PC-9 (cell line): ENCODE measurements around the gene LACRT. TPM values are rescaled to one million over a fixed set of nuclear protein-coding genes. Genes with fewer than 3 reads are reported as not detected.

Experiments
- BruUV-seq: library from RNA; stranded (reverse); fragments of 400-500 nt; replicated peaks from 2 replicates; lab custom pipeline; 2021; lab: Mats Ljungman, UMichigan
- CTCF ChIA-PET: fragments of 300-600 bp; sonication (Branson Sonifier 250); formaldehyde crosslinking; loops from one replicate; lab custom pipeline; 2022; ENCODE audit warnings: antibody characterized with exemption; lab: Charles Lee
- POLR2A ChIA-PET: fragments of 300-600 bp; sonication (Branson Sonifier 250); formaldehyde crosslinking; loops from one replicate; lab custom pipeline; 2022; ENCODE audit warnings: antibody characterized with exemption; ENCODE audit not compliant: unreplicated experiment; lab: Charles Lee
- DNase-seq, 2 experiments: peaks; one replicate each; pipeline versions ENCODE4 v3.0.0 to v3.0.0-alpha.2; 2015 to 2022; ENCODE audit warnings: mixed read lengths in 1 of 2
- H2AFZ ChIP-seq: fragments of 200-600 bp; sonication (generic); 2 replicates; pipeline ENCODE4 v1.8.1; 2017; ENCODE audit warnings: antibody characterized with exemption
- H3F3A ChIP-seq: fragments of 200-600 bp; sonication (generic); 2 replicates; pipeline ENCODE4 v1.8.1; 2017; ENCODE audit warnings: antibody characterized with exemption, mild to moderate bottlenecking, low read depth; ENCODE audit not compliant: insufficient read depth
- H3K27ac ChIP-seq: fragments of 200-600 bp; sonication (generic); 2 replicates; pipeline ENCODE4 v1.6.1; 2016; ENCODE audit warnings: mixed run types
- H3K27me3 ChIP-seq: fragments of 200-600 bp; sonication (generic); 2 replicates; pipeline ENCODE4 v1.6.1; 2016; ENCODE audit warnings: low read depth, mixed run types; ENCODE audit not compliant: insufficient read depth
- H3K36me3 ChIP-seq: fragments of 200-600 bp; sonication (generic); 2 replicates; pipeline ENCODE4 v1.6.1; 2016; ENCODE audit warnings: low read depth, mixed run types
- H3K4me1 ChIP-seq: fragments of 200-600 bp; sonication (generic); replicated peaks from 2 replicates; pipeline ENCODE4 v1.6.1; 2016; ENCODE audit warnings: mixed run types; ENCODE audit not compliant: insufficient read depth
- H3K4me2 ChIP-seq: fragments of 200-600 bp; sonication (generic); 2 replicates; pipeline ENCODE4 v1.6.1; 2017; ENCODE audit warnings: mixed run types
- H3K4me3 ChIP-seq: fragments of 200-600 bp; sonication (generic); 2 replicates; pipeline ENCODE4 v1.6.1; 2016; ENCODE audit warnings: mixed run types
- H3K79me2 ChIP-seq: fragments of 200-600 bp; sonication (generic); 2 replicates; pipeline ENCODE4 v1.6.1; 2017; ENCODE audit warnings: low read depth, mixed run types
- H3K9me2 ChIP-seq: fragments of 200-600 bp; sonication (generic); 2 replicates; pipeline ENCODE4 v1.8.1; 2017; ENCODE audit warnings: mild to moderate bottlenecking; ENCODE audit not compliant: insufficient read depth
- H3K9me3 ChIP-seq: fragments of 200-600 bp; sonication (generic); 2 replicates; pipeline ENCODE4 v1.8.1; 2016; ENCODE audit warnings: low read depth; ENCODE audit not compliant: insufficient read depth
- H4K20me1 ChIP-seq: fragments of 200-600 bp; sonication (generic); 2 replicates; pipeline ENCODE4 v1.8.1; 2017; ENCODE audit not compliant: insufficient read depth
- EZH2 ChIP-seq: fragments of 200-600 bp; sonication (generic); IDR thresholded peaks from 2 replicates; pipeline ENCODE4 v1.8.0; 2017; ENCODE audit warnings: antibody characterized with exemption, low read depth
- intact Hi-C: fragments of 100-400 bp; cut with micrococcal nuclease; formaldehyde crosslinking; loops from one replicate; pipeline ENCODE4 v1.10.0; 2022; ENCODE audit not compliant: unreplicated experiment
- total RNA-seq: library from RNA; stranded (reverse); gene quantifications from 2 replicates; pipeline ENCODE4 v1.2.3, GENCODE V29; 2021
- TF ChIP-seq, protein P1 (sequence below): fragments of 200-600 bp; sonication (generic); conservative IDR thresholded peaks from 2 replicates; pipeline ENCODE4 v1.6.1; 2017; ENCODE audit warnings: mixed run types, antibody characterized with exemption, mild to moderate bottlenecking, moderate library complexity

Gene LACRT
- total RNA-seq, 1 experiment from 2014 or later: not detected

- Histone ChIP-seq H3K27me3 (0 out of 2 replicates have a peak, but pooled peaks cover 6% of the 10 kb centered on the region), H3K9me2 (no peaks in the 10 kb centered on the region), H2AFZ (no peak overlapping the region), H3K9me3 (no peaks in the 10 kb centered on the region), H3F3A (no peaks in the 10 kb centered on the region), H3K4me1 (no peaks in the 10 kb centered on the region), H4K20me1 (no peaks in the 10 kb centered on the region), H3K79me2 (no peaks in the 10 kb centered on the region), H3K4me2 (no peak overlapping the region), H3K4me3 (no peak overlapping the region), H3K27ac (no peak overlapping the region), H3K36me3 (no peaks in the 10 kb centered on the region)
- ChIA-PET CTCF (no interaction called here), POLR2A (no interaction called here)
- no peak for DNase-seq
- BruUV-seq: no TSS peak
- TF ChIP-seq, protein P1, sequence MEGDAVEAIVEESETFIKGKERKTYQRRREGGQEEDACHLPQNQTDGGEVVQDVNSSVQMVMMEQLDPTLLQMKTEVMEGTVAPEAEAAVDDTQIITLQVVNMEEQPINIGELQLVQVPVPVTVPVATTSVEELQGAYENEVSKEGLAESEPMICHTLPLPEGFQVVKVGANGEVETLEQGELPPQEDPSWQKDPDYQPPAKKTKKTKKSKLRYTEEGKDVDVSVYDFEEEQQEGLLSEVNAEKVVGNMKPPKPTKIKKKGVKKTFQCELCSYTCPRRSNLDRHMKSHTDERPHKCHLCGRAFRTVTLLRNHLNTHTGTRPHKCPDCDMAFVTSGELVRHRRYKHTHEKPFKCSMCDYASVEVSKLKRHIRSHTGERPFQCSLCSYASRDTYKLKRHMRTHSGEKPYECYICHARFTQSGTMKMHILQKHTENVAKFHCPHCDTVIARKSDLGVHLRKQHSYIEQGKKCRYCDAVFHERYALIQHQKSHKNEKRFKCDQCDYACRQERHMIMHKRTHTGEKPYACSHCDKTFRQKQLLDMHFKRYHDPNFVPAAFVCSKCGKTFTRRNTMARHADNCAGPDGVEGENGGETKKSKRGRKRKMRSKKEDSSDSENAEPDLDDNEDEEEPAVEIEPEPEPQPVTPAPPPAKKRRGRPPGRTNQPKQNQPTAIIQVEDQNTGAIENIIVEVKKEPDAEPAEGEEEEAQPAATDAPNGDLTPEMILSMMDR: no peak
- no peak for TF ChIP-seq EZH2
- intact Hi-C loops: no loop called here
Observed at GRCh38 chr12:54624315-54625279, 10.1 kb downstream of the LACRT start.

- no peaks in the 10 kb centered on the region for H3K4me1 ChIP-seq
- POLR2A ChIA-PET: no interaction called here
Observed at GRCh38 chr12:54622463-54623183, 12.1 kb downstream of the LACRT start.

More at GRCh38 chr12:54622463-54623183, 12.1 kb downstream of the LACRT start:
- Histone ChIP-seq H3K9me2 (no peaks in the 10 kb centered on the region), H3K27ac (no peak overlapping the region), H3K9me3 (no peaks in the 10 kb centered on the region), H2AFZ (no peak overlapping the region), H3F3A (no peaks in the 10 kb centered on the region), H3K79me2 (no peaks in the 10 kb centered on the region), H3K36me3 (no peaks in the 10 kb centered on the region), H3K27me3 (peaks cover 9% of the 10 kb centered on the region; the same call in 1 of the 2 replicates), H3K4me2 (no peak overlapping the region), H3K4me3 (no peak overlapping the region), H4K20me1 (no peaks in the 10 kb centered on the region)
- CTCF ChIA-PET: no interaction called here
- DNase-seq: no peak
- no TSS peak for BruUV-seq
- TF ChIP-seq EZH2: no peak
- TF ChIP-seq, protein P1: peak; percentile 53; the same call in 1 of the 2 replicates
- intact Hi-C loops: no loop called here
